NK-92 treated with Interleukin-12 subunit alpha and Interleukin-12 subunit beta, amount 100 ng/mL, for 24 hours (cell line): ENCODE data around the gene WDR77.

Experiments
- DNase-seq: peaks from one replicate; lab custom pipeline; 2025; lab: John Stamatoyannopoulos, UW

The WDR77 gene

GRCh38 chr1:111439461-111440351 lies 9.3 kb downstream of the WDR77 start:
- no peak for DNase-seq

DNA sequence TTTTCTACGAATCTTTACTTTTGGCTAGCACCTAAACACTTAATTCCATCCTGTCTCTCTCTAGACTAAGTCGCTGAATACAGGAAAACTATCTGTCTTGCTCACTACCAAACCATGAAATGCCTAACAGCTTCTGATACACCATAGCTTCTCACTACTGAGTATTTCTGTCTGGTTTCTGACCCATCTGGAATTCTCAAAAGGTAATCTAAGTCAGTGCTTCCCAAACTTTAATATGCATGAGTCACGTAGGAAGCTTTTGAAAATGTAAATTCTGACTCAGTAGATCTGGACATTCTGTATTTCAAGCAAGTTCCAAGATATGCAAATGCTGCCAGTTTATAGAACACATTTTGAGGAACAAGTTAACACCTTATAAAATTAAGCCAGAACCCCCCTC lies 12.3 kb downstream of the WDR77 start:
- DNase-seq, result no peak

DNA sequence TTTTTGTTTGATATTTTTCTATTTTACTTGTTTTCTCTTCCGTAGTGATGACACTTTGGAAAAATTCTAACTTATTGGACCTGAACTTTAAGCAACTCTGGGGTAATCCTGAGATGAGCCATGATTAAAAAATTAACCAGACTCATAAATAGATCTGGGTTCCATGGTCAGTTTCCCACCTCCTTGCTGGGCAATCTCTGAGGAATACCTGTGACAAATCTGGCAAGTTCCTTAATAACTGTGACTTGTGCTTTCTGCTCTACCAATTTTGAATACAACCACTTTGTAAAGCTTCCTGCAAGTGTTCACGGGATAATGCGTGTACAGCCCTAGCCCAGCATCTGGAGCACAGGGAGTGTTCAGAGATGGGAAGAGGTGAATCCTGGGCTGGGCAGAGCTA lies 24.8 kb downstream of the WDR77 start:
- DNase-seq, result no peak

DNA sequence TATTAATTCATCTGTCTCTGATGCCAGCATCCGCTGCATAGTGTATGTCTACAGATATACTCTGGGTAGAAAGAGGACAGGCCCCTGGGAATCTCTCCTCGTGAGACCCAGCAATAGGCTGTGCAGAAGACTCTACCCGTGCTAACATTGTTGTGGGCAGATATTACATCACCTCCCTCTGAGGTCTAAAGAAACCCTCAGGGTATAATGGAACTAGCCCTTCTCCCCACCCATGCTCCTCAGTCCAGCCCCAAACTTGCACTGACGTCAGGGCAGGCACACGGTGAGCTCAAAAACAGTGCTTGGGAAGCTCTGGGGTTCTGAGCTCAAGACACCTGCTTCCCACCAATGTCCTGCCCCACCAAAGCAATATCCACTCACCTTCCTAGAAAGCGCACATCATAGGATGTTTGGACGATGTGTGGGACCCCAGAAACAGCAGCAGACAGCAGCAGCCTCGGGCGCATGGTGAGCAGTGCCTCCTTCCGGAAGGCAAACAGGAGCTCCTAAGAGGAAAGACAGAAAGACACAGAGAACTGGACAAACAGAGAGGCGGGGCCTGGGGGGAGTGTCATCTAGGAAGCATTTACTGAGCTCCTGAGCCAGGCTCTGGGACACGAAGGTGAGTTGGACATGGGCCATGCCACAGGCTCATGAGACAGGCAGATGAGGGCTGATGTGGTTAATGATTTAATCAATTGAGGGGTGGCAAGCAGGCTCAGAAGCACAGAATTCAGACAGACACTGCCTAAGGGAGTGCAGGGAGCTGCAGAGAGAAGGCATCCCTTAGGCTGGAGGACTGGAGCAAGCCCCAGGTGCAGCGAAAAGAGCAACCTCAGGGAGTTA lies 26.3 kb downstream of the WDR77 start:
- DNase-seq, result no peak

GRCh38 chr1:111420377-111420776 lies 28.7 kb downstream of the WDR77 start:
- DNase-seq, result no peak

- no peak for DNase-seq
Observed at GRCh38 chr1:111419037-111419436, 30.0 kb downstream of the WDR77 start.

DNA sequence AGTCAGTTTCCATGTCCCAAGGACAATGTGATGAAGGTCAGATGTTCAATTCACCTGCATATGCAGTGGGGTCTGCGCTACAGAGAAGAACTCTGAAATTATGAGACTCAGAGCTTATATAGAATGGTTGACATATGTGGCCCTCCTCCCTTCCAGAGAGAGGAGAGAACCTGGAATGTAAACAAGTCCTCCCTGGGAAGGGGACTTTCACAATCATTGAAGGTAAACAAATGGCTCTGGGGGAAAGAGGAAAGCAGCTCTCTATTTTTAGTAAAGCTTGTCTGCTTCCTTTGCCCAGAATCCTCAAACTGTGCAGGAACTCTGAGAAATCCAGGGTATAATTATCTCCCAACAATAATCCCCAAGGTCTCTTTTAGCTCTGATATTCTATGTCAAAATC lies 31.3 kb downstream of the WDR77 start:
- no peak for DNase-seq

GRCh38 chr1:111415461-111415860 lies 33.6 kb downstream of the WDR77 start:
- DNase-seq, result no peak

GRCh38 chr1:111414756-111415155 lies 34.3 kb downstream of the WDR77 start:
- DNase-seq, result no peak

GRCh38 chr1:111412839-111413238 lies 36.2 kb downstream of the WDR77 start:
- DNase-seq, result no peak

GRCh38 chr1:111407301-111407700 lies 41.8 kb downstream of the WDR77 start:
- no peak for DNase-seq

- DNase-seq, result peak; percentile 43
Observed at GRCh38 chr1:111406321-111406768, 42.7 kb downstream of the WDR77 start.

GRCh38 chr1:111404588-111404987 lies 44.5 kb downstream of the WDR77 start:
- no peak for DNase-seq

DNA sequence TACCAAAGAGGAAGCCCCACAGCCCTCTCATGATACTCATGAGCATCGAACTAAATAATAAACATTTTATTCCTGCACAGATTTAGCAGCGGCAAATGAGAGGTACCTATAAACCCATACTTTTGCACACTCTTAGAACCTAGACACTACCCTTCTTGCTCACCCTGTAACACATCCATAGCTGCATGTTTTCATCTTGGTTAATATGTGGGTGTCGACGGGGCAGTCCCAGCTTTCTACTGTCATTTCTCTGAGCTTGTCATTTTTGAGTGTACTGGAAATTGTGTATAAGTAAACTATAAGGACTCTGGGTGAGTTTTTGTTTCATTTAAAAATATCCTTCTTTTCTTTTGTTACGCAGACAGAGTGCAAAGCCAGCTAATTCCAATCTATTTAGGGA lies 47.0 kb downstream of the WDR77 start:
- no peak for DNase-seq

DNA sequence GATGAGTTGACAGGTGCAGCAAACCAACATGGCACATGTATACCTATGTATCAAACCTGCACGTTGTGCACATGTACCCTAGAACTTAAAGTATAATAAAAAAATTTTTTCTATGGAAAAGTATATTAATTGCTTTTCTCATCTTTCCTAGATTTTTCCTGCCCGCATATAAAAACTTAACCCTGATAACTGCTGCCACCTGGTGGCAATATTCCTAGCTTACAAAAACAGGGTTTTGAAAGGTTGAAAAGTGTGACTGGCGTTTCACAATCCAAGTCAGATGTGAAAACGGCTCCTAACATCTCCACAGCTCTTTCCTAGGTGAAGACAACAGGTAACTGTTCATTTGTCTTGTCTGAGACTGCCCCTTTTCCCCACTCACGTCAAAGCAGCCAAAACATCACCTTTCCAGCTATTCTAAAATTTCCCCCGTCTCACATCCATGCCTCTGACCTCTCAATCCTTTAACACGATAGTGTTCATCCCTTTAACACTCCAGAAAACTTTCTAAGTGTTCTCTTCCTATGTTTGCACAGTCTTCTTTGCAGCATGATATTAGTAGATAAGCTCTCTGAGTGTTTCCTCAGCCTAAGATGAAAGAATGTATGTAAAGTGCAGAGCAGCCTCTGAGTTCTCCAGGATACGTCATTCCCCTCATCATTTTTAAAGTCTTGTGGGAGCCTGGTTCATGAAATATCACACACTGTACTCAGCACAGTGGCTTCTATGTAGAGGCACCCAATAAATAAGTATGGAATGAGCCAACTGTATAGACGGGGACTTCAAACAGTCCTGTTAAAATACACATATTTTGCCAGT lies 49.1 kb downstream of the WDR77 start:
- no peak for DNase-seq

GRCh38 chr1:111392460-111392945 lies 56.6 kb downstream of the WDR77 start:
- DNase-seq, result no peak

- DNase-seq, result no peak
Observed at GRCh38 chr1:111392042-111392441, 57.0 kb downstream of the WDR77 start.
